CD1c-positive myeloid dendritic cell (primary cell): ENCODE results near the gene TGOLN2.

Experiments
- DNase-seq: peaks from one replicate; pipeline ENCODE4 v3.0.0-alpha.2; 2016; ENCODE audit errors: extremely low spot score

The TGOLN2 gene

DNA sequence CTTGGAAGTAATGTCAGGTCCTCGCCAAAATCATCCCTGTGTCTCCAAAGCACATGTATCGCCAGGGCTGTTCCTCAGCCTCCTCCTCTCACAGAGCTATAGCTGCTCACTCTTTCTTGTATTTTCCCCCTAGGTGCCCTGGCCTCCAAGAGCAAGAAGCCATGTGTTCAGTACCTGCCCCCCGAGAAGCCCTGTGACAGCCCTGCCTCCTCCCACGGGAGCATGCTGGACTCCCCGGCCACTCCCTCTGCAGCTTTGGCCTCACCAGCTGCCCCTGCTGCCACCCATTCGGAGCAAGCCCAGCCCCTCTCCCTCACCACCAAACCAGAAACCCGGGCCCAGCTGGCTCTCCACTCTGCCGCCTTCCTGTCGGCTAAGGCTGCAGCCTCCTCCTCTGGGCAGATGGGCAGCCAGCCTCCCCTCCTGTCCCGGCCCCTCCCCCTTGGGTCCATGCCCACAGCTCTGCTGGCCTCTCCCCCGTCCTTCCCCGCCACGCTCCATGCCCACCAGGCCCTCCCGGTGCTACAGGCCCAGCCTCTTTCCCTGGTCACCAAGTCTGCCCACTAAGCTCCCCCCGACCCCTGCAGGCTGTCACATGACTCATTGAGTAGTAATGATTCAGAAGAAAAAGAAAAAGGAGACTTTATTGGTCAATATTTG lies 18.8 kb downstream of the TGOLN2 start:
- DNase-seq: no peak

GRCh38 chr2:85308201-85308600 lies 19.6 kb downstream of the TGOLN2 start:
- no peak for DNase-seq

DNA sequence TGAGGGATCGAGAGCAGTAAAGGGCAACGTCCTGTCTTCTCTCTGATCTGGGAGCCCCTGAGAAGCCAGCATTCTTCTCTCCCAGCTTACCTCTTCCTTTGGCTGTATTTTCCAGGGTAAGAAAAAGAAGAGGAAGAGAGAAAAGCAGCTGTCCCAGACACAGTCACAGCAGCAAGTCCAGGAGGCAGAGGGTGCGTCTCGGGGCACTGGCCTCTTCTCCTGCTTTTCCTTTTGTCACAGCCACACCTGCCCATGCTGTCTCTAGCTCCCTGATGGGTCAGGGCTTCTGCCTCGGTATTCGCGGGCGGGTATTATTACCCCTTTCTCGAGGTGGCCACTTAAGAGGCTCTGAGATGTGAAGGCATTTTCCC lies 20.3 kb downstream of the TGOLN2 start:
- DNase-seq: no peak

- DNase-seq: no peak
Measured at GRCh38 chr2:85303780-85304531, 23.8 kb downstream of the TGOLN2 start.

DNA sequence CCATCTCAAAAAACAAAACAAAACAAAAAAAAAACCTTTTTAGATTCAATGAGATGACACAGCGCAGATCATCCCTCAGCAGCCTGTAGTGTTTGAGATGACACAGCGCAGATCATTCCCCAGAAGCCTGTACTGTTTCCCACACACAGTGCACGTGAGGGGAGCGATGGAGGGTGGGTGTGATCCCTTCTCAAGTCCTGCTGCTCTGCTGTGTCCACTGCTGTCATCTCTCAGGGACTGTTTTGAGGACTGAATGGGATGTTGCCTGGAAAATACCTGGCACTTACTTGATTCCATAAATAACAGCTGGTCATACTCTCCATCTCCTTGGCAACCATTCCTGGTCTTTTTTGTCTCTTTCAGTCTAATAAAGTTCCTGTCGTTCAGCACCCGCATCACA lies 25.7 kb downstream of the TGOLN2 start:
- no peak for DNase-seq

DNA sequence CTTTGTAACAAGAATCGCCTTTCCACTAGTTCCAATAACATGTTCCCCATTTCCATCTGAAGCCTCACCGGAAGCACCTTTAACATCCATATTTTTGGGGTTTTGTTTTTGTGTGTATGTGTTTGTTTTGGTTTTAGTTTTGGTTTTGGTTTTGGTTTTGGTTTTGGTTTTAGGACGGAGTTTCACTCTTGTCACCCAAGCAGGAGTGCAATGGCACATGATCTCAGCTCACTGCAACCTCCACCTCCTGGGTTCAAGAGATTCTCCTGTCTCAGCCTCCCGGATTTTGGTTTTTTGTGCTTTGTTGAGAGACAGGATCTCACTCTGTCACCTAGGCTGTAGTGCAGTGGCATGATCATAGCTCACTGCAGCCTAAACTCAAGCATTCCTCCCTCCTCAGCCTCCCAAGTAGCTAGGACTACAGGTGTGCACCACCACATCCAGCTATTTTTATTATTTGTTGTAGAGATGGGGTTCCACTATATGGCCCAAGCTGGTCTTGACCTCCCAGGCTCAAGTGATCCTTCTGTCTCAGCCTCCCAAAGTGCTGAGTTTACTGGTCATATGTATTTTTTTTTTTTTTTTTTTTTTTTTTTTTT lies 36.3 kb downstream of the TGOLN2 start:
- peak; percentile 34 for DNase-seq

- DNase-seq: no peak
Measured at GRCh38 chr2:85288244-85288725, 39.5 kb downstream of the TGOLN2 start.

GRCh38 chr2:85287721-85288120 lies 40.1 kb downstream of the TGOLN2 start:
- DNase-seq: no peak

GRCh38 chr2:85286918-85287317 lies 40.9 kb downstream of the TGOLN2 start:
- no peak for DNase-seq

DNA sequence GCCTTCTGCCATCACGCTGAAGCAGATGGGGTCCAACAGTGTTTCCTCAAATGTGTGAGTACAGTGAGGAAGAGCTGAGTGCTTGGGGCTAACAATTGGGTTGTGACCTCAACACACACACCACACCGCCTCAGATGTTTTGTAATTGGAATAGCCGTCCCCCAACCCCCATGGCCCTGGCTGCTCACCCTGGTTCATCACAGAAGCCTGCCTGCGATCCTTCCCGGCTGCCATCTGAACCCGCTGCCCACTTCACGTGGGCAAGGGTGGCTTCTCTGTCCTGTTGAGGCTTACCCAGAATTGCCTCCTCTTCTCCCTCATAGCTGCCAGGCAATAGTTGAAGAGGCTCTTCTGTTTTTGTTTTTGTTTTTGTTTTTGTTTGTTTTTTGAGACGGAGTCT lies 44.1 kb downstream of the TGOLN2 start:
- DNase-seq: no peak

- no peak for DNase-seq
Measured at GRCh38 chr2:85282914-85283313, 44.9 kb downstream of the TGOLN2 start.

DNA sequence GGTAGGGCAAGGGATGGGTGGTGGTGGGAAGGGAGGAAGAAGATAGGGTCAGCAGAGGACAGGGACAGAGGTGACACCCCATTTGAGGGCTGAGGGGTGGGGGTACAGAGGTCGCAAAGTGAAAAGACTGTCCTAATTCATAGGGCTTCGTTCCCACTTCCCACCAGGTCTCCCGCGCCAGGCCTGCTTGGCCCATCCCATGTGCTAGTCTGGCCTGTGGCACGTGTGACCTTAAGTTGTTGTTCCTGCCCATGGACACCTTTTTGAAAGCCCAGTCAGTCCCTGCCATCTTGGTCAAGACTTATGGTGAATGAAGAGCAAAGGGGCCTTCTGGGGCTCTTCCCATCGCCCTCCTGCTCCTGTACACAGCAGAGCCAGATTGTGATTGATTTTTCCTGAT lies 46.2 kb downstream of the TGOLN2 start:
- no peak for DNase-seq

DNA sequence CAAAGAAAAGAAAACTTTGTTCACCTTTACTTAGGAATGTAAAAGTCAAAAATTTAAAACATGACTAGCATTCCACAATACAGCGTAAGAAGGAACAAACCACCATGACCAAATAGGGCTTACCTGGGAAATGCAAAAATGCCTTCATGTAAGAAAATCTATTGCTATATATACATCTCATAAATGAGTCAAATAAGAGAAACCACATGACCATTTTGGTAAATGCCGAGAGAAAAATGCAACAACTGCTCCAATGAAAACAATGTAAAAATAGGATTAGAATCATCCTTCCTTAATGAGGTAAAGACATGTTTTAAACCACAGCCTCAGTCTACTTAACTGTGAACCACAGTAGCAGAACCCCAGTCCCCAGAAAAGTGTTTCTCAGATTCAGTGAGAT lies 49.4 kb downstream of the TGOLN2 start:
- DNase-seq: no peak

DNA sequence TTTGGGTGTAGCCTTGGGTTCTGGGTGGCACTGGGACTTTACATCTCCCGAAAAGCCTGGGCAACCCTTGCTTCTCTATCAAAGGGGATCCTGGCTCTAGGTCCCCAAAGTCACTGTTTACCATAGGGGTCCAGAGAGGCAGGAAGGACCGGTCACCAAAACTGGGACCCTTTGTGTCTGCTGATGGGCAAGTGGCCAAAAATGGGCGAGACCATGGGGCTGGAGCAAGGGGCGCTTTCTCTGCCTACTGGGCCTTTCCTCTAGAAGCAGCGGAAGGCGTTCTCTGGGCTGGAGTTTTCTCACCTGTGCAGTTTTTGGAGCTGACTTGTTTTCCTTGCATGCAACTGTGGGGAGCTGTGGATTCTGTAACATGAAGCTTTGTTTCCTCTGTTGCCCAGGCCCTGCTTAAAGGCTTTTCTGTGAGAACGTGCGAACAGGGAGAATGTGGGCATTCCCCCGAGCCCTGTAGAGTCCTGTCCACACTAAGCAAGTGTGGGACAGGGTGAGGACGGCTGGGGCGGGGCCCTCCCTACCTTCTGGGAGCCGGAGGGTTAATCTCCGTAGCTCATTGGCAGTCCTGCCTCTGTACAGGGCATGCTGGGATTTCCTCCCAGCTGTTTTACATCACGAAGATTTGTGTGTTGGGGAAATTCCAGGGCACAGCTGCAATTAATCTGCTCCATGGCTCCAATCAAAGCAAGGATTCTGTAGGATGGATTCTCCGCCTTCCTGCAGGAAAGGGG lies 50.2 kb downstream of the TGOLN2 start:
- DNase-seq: no peak

DNA sequence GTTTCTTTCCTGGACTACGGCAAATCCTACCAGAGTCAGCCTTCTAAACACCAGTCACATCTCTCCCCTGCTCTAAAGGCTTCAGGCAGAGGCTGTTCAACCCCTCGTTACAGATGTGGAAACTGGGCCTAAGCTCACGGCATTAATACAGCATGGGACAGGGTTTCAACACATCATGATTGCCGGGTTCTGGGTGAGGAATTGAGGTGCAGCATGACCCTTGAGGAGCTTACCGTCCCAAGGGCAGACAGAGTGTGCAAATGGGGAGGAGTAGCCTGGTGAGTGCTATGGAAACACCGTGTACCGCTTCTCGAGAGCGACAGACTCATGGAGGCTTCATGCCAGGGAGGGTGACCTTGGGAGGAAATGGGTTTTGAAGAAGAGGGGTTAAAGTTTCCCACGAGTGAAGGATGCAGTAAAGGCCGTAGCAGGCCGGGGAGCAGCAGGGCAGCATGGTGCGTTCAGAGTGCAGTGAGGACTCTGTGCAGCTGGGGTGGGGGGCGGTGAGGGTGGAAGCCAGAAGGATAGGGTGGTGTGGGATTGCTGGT lies 51.1 kb downstream of the TGOLN2 start:
- no peak for DNase-seq

DNA sequence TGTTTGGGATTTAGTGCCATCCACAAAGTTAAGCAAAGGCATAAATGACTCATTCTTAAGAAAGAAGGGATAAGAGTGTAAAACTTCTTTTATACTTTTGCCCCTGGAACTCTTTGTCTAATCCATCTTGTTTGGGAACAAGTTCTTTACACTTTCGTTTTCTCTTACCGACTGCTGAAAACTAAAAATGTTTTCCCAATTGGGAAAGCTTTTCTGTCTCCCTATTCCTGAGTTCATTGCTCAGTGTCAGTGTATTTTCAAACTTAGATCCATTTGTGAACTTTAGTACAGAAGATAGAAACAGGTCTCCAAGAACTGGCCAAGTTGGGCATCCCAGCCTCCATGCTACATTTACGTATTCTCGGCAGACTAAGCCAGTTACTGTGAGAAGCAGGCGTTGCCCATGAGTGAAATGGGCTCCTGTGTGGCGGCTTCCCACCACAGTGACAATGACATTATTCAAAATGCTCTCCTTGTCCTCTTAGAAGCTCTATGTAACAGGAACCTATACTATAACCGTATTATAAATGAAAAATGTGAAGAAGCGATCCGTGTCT lies 51.7 kb downstream of the TGOLN2 start:
- DNase-seq: no peak

DNA sequence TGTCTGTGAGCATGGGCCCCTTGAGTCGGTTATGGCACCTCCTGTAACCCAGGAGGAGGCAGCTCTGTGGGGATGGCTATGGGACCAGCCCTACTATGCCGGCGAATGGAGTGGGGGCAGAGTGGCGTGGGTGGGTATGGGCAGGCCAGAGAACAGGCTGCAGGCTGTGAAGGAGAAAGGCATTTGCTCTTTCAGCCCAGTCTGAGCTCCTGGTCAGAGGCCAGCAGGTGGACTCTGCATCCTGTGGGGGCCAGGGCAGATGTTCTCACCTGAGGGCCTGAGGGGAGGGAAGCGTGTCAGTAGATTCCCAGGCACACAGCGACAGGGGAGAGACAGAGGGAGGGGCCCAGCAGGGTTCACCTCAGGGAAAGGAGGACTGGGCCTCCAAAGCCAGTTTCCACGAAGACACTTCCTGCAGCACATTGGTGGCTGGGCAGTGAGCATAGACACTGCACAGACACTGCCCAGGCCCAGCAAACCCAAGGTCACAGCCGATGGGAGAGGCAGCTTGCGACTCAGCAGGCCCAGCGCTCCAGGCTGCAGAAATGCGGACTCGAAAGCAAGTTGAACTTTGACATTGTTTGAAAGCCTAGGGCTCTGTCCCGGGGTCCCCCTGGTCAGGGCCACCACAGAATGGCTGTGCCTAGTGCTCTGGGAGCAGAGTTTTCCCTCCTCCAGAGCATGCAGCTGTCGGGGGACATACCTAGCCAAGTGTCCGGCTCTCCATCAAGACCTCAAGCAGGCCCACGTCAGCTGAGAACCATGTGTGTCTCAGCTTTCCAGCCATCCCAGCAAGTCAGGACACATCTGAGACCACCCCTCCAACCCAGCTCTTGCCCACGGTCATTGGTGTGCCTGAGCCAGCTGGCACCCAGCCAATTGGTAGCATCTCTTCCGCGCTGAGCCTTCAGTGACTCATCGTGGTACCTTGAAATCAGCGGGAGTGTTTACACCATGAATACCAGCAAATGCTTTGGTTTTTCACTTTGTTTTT lies 53.8 kb downstream of the TGOLN2 start:
- DNase-seq: no peak

DNA sequence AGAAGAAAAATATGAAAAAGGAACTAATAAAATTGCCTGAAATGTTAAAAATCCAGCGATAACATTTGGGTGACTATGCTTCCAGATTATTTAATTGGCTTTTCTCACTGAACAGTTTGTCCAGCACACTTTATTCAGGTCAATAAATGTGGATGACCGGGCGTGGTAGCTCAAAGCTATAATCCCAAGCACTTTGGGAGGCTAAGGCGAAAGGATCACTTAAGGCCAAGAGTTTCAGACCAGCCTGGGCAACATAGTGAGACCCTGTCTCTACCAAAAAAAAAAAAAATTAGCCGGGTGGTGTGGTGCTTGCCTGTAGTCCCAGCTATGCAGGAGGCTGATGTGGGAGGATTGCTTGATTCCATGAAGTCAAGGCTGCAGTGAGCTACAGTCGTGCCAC lies 55.4 kb downstream of the TGOLN2 start:
- no peak for DNase-seq

GRCh38 chr2:85269959-85270358 lies 57.8 kb downstream of the TGOLN2 start:
- DNase-seq: no peak
